Karpas-422 (cell line): Measurements from ENCODE around the gene TNFSF15. TPM values are rescaled to one million over a fixed set of nuclear protein-coding genes. Genes with fewer than 3 reads are reported as not detected.
"Not testable (repeated sequence)": the region's sequence is repeated elsewhere in the genome, so short reads cannot be mapped to it uniquely, and the experiment has no call there.

Experiments used
- DNase-seq: peaks from one replicate; pipeline ENCODE4 v3.0.0-alpha.2; 2015
- H2AFZ ChIP-seq: fragments of 200-600 bp; sonication (generic); 2 replicates; pipeline ENCODE4 v1.6.1; 2014; ENCODE audit warnings: antibody characterized with exemption, low read length, mixed read lengths
- H3K27ac ChIP-seq: fragments of 200-600 bp; sonication (generic); 2 replicates; pipeline ENCODE4 v1.5.1; 2014; ENCODE audit warnings: mild to moderate bottlenecking, low read length, moderate library complexity
- H3K27me3 ChIP-seq: fragments of 200-600 bp; sonication (generic); 2 replicates; pipeline ENCODE4 v1.6.1; 2014; ENCODE audit warnings: low read length, mixed read lengths
- H3K36me3 ChIP-seq: fragments of 200-600 bp; sonication (generic); 2 replicates; pipeline ENCODE4 v1.6.1; 2014; ENCODE audit warnings: low read length, mixed read lengths; ENCODE audit not compliant: insufficient read depth
- H3K4me1 ChIP-seq: fragments of 200-600 bp; sonication (generic); 2 replicates; pipeline ENCODE4 v1.6.1; 2014; ENCODE audit warnings: mild to moderate bottlenecking, low read length, mixed read lengths
- H3K4me2 ChIP-seq: fragments of 200-600 bp; sonication (generic); 2 replicates; pipeline ENCODE4 v1.6.1; 2014; ENCODE audit warnings: low read length, low read depth, mild to moderate bottlenecking; ENCODE audit not compliant: poor library complexity, severe bottlenecking
- H3K4me3 ChIP-seq: fragments of 200-600 bp; sonication (generic); 2 replicates; pipeline ENCODE4 v1.5.1; 2014; ENCODE audit warnings: mild to moderate bottlenecking, antibody characterized with exemption, low read length, mixed read lengths
- H3K79me2 ChIP-seq: fragments of 200-600 bp; sonication (generic); 2 replicates; pipeline ENCODE4 v1.6.1; 2014; ENCODE audit warnings: mild to moderate bottlenecking, low read length, mixed read lengths
- H3K9ac ChIP-seq: fragments of 200-600 bp; sonication (generic); 2 replicates; pipeline ENCODE4 v1.6.0; 2014; ENCODE audit warnings: low read length
- H3K9me2 ChIP-seq: fragments of 200-600 bp; sonication (generic), shearing (Covaris generic); replicated peaks from 2 replicates; pipeline ENCODE4 v1.6.0; 2014; ENCODE audit warnings: mild to moderate bottlenecking, low read length, moderate library complexity; ENCODE audit not compliant: insufficient read depth
- H3K9me3 ChIP-seq: fragments of 300-700, 200-600 bp; sonication (generic); 2 replicates; pipeline ENCODE4 v1.6.1; 2014; ENCODE audit warnings: low read length, mixed read lengths
- H4K20me1 ChIP-seq: fragments of 200-600 bp; sonication (generic); 2 replicates; pipeline ENCODE4 v1.6.1; 2014; ENCODE audit warnings: mild to moderate bottlenecking, antibody characterized with exemption, low read length, low read depth; ENCODE audit not compliant: insufficient read depth
- total RNA-seq: library from RNA; depleted of rRNA; stranded (reverse); fragments of >200 nt; shearing (Covaris generic); gene quantifications from 2 replicates; pipeline ENCODE4 v1.2.3, GENCODE V29; 2014; ENCODE audit warnings: low replicate concordance; rRNA removed

The TNFSF15 gene
- total RNA-seq, 1 experiment from 2014 or later: 32.5 TPM

DNA sequence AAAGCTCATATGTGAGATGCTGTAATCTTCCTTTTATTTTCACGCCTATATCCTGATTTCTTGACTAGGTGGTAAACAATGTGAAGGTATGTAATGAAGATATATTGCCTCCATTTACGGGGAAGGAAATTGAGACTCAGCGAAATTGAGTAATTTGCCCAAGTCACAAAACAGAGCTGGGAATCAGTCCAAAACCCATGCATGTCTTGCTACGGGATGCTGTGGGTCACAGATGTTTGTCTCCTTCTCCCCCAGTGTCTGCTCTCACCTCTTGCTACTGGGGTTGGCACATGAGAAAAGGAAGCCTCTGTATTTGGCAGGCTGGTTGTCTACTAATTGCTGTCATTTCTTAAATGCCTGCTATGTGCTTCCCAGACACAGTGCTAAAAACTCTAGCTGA, 70.1 kb downstream of the TNFSF15 start:
- Histone ChIP-seq H3K36me3 (no peaks in the 10 kb centered on the region), H3K27me3 (no peaks in the 10 kb centered on the region), H3K79me2 (no peaks in the 10 kb centered on the region), H3K4me2 (no peak overlapping the region), H2AFZ (no peak overlapping the region), H4K20me1 (no peaks in the 10 kb centered on the region), H3K4me1 (peaks cover 27% of the 10 kb centered on the region), H3K27ac (no peak overlapping the region), H3K9me3 (no peaks in the 10 kb centered on the region), H3K9me2 (no peaks in the 10 kb centered on the region), H3K4me3 (no peak overlapping the region), H3K9ac (no peak overlapping the region)
- no peak for DNase-seq

DNA sequence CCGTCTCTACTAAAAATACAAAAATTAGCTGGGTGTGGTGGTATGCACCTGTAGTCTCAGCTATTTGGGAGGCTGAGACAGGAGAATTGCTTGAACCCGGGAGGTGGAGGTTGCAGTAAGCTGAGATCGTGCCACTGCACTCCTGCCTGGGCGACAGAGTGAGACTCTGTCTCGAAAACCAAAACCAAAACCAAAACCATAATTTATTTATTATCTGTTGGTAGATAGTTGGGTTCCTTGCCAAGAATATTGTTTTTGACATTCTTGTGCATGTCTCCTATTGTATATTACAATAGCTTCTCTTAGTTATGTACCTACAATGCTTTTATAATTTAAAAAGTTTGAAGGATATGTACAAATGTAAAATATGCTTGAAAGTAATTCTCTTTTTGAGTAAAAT, 70.7 kb downstream of the TNFSF15 start:
- not testable (repeated sequence) for H3K27me3 ChIP-seq, H3K4me3 ChIP-seq, H3K27ac ChIP-seq, H3K9ac ChIP-seq, H3K9me2 ChIP-seq, H4K20me1 ChIP-seq, H3K9me3 ChIP-seq, DNase-seq, H3K4me2 ChIP-seq, H3K79me2 ChIP-seq, H3K36me3 ChIP-seq, H2AFZ ChIP-seq
- peaks cover 21% of the 10 kb centered on the region for H3K4me1 ChIP-seq

Other genes starting within 250 kb of the TNFSF15 start
- gene ATP6V1G1, start 218.3 kb downstream of the TNFSF15 start, total RNA-seq: 113 and 165 TPM in 2 replicates
- 21.1 and 29.7 TPM in 2 replicates for gene TMEM268, start 194.7 kb downstream of the TNFSF15 start, total RNA-seq
- gene TEX53, start 148.2 kb downstream of the TNFSF15 start, total RNA-seq: not detected in 2 replicates
- gene TEX48, start 123.8 kb downstream of the TNFSF15 start, total RNA-seq: not detected in 2 replicates
- gene TNFSF8, start 124.6 kb upstream of the TNFSF15 start, total RNA-seq: 17.9 and 19.6 TPM in 2 replicates